SKM-1 (cell line): Measurements from ENCODE around the gene MGAT4A.

Source experiments
- DNase-seq: peaks from one replicate; lab custom pipeline; 2025; ENCODE audit not compliant: unreplicated experiment; lab: John Stamatoyannopoulos, UW

Gene MGAT4A

DNA sequence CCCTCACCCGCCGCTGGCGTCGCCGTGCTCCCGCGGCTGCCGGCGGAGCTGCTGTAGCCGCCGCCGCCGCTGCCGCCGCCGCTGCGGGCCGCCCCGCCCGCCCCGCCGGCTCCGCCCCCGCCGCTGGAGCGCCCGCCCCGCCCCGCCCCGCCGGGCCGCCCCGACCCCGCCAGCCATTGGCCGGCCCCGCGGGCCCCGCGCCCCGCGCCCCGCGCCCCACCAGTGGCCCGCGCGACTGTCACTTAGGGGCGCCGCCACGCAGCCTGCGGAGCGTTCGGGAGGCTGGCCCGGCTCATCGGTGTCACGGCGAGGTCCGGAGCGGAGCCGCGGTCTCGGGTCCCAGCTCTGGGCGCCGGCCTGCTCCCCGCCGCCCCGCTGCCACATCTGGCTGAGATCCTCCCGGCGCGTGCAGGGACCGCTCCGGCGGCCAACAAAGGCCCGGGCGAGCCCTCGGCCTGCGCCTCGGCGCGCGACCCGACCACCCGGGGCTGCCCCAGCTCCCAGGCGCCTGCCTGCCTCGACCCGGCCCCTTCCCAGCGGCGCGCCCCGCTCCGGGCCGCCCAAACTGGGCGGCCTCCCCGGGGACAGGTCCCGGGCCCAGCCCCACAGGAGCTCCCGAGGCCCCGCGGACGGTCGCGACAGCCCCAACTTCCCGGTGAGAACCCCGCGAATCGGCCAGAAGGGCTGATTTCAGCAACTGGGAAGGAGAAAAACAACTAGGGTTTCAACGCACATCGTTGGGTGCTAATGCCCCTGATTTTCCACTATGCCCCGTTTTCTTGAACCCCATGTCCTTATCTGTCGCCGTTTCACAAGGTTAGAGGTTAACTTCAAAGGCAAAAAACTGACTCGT, at the start of gene MGAT4A:
Gene MGAT4A (minus strand): TSS at position 92 of the 853 bp plus-strand sequence. CDS start 4,800 bp downstream, outside the sequence.
- DNase-seq = peak; percentile 27

DNA sequence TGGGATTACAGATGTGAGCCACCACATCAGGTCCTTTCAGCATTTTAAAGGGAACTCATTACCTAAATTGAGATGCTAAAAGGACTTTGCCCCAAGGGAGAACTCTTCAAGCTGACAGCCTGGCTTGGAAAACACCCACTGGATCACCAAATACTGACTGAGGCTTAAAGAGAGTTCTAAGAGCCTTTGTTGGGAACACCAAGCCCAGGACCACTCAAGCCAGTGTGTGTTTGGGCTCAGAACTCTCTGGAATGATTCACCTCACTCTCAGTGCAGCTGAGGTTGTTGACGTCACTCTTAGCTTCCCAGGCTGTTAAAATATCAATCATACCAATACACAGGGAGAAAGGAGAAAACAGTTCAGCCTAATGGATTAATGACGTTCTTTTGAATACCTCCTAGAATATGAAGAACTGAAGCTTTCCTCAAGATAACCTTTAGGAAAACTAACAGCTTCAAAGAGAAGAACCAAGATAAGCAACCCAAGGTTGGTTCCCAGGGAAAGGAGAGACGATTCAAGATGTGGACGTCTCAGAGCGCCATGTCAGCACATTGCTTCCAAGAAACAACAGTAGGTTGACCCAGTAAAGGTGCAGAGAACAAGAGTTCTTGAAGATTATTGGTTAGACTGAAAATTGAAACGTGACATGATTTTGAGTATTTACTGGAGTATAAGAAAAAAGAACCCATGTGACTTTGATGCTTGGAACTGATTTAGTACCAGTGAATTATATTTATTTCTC, 48.0 kb upstream of the MGAT4A start:
- DNase-seq = no peak

DNA sequence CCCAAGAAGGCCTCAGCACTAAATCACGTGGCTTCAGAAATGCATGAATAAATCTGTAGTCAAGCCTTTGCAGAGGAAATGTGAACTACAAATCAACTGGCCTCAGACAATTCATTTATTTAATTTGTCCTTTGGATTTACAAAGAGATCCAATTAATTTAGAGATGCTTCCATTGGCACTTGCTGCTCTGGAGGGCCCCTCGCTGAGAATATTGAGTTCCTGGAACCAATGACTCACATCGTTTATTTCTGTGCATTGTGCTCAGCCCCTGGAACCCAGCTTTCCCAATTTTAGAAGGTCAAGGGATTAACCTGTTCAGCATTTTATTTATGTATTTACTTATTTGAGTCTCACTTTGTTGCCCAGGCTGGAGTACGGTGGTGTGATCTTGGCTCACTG, 47.2 kb upstream of the MGAT4A start:
- DNase-seq = no peak

DNA sequence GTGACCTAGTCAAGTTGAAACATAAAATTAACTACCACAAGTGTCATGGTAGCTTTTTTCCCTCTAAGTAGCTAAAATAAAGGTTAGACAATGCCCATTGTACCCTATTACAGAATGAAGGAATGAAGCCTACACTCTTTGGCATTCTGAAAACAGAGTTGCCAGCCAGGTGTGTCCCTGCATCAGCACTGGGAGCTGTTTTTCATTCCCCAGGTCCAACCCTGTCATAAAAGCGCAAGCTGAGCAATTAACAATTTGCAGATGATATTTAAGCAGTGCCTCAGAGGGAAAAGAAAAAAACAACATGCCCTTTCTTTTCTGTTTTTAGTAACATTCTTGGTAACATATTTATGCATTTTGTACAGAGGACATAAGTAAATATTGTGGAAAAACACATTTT, 46.8 kb upstream of the MGAT4A start:
- no peak for DNase-seq

DNA sequence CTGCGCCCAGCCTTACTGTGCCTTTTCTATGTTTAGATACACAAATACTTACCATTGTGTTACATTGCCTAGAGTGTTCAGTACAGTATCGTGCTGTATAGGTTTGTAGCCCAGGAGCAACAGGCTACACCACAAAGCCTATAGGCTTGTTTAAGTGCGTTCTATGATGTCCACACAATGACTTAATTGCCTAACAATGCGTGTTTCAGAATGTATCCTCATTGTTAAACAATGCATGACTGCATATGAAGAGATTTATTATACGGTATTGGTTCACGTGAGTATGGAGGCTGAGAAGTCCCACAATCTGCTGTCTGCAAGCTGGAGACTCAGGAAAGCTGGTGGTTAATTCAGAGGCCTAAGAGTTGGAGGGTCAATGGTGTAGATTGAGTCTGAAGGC, 46.1 kb upstream of the MGAT4A start:
- DNase-seq = no peak

DNA sequence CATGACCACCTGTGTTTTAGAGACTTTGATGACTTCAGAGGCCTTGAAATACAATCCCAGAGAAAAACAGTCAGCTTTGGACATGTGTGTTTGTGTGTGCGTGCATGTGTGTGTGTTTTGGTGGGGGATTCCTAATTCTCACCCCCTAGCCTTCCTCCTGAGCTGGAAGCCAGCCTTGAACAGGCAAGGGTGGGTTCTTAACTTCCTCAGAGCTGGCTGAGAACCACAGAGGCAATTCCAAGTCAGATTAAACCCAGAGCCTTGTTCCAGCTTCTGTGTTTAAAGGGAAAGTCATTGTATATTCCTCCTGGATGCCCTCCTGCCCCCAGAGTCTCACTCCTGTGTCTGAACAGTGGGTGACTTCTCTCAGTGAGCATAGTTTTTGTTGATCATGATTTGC, 45.2 kb upstream of the MGAT4A start:
- DNase-seq = no peak

DNA sequence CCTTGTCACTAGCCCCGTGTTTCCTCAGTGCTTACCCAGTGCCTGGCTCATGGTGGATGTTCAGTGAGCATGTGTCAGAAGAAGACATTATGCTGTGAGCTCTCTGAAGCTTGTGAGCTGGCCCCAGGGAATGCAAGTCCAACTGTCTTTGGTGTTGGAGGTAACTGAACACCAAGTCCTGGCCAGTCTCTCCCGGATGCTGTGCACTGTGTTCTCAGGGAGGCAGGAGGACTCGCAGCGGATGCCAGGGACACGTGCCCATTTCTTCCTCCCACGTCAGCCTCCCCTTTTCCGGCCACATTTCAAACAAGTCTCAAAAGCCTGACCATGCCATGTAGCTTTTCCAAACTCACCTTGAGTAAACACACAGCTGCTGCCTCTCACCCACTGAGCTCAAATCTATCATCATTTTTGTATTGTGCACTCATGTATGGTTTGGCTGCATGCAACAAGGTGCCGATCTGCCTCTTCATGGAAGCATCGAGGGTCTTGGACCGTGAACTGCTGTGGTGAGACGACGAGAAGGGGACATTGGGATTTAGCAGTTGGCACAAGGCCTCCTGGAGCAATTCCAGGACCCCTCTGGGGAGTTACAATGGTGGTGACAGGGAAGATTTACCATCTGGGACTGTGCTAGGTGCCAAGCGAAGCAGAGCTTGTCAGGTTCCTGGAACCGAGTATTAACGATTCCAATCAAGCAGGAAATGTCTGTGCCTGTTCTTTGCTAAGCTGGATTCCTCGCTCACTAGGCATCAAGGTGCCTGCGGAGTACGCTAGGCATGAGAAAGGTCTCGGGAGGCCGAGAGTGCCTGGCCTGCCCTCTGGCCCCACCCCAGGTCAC, 44.4 kb upstream of the MGAT4A start:
- DNase-seq = no peak

DNA sequence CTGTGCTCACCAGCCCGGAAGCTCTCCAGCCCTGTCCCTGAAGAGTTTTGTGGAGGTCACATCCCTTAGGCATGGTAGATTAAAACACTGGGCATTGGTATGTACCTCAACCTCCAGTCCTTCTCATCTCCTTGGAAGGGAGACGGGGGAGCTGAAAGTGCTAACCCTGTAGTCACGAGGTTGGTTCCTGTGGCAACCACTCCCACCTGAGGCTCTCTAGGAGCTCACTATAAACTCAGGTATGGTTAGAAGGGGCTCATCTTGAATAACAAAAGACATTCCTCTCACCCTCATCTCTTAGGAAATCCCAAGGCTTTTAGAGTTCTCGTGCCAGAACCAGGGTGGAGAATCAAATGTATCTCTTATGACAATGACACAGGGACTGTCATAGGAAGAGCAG, 43.0 kb upstream of the MGAT4A start:
- no peak for DNase-seq

DNA sequence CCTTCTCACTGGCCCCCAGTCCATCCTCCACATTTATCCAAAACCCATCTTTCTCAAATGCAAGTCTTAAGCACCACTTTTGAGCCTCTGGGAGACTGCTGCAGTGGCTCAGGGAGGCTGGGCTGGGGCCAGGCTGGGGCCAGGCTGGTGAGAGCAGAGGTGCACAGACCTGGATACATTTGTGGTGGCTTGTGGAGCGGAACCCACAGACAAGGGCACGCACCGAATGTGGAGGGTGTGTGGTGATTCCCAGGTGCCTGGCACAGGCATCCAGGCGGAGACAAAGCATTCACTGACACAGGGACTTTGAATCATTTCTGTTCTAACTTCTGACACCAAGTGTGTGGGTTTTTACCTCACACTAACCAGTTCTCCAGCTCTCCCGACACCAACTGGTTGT, 42.2 kb upstream of the MGAT4A start:
- no peak for DNase-seq

DNA sequence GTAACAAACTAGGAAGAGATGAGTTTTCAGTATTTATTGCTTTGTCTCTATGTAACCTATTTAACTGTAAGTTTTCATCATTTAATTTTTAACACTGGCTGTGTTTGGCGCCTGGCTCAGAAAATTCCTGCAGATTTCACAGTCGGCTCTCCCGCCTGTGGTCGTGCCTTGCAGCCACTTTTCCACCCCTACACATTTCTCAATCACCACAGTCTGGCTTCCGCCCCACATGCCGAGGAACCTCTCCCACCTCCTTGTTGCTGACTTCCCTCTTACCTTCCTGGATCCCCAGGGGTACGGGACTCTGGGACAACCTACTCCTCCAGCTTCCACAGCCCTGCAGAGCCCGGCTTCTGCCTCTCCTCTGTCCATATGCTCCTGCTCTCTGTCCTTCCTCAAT, 41.6 kb upstream of the MGAT4A start:
- DNase-seq = no peak

DNA sequence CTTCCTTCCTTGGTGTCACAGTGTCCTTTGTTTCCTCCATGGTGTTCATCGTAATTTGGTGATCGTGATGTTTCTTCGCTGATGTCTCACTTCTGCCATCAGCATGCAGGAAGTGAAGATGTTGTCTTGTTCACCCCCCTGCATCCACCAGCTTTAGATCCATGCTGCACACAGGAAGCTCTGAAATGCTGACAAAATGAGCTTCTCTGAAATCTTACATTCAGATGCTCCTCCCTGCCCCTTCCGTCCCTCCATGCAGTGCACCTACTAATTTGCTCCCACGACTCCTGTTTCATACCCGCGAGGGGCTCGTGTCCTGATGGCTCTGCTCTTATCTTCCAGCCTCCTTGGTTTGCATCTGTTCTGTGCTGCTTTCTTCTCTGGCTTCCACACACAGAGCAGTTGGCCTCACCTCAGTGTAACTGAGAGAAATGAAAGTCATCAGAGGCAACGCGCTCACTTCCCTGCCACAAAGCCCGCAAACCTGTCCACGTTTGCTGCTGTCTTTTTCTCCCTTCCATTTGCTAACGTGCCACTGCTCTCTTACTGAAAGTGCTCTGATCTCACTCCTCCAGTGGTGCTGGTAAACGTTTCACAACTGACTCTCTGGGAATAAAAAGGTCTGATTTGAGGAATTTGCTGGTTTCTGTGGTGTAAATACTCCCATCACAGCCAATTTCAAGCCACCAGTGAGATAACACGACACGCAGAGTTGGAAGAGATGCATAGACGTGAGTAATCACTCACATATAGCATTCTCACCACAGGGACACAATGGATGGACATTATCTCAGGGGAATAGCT, 41.0 kb upstream of the MGAT4A start:
- DNase-seq = no peak

DNA sequence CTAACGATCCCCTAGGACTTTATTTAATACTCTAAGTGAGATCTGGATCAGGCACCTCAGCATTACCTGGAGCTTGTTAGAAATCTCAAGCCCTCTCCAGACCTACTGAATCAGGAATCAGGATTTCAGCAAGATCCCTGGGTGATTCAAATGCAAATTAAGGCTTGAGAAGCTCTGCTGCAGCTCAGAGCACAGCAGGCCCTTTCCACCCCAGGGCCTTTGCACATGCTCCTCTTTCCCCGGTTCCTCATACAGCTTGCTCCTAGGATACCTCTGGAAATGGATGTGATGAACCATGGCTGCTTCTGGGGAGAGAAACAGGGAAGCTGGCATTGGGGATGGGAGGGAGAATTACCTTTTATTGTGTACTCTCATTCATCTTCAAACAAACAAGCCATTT, 40.3 kb upstream of the MGAT4A start:
- DNase-seq = no peak

DNA sequence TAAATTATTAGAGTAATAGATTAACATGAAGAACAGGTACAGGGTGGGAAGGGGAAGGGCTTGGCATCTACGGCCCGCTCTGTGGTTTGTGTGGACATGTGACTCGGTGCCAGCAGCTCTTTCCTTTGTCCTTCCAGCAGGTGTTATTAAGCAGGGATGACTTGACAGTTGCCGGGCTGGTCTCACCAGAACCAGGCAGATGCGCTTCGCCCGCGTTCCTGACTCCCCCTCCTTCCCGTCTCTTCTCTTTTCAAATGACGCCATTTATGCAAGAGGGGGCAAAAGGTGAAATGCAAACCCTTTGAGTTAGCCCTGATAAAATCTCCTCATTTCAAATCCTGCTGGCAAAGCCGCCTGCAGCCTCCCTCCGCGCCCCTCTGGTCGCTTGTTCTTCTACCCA, 38.9 kb upstream of the MGAT4A start:
- no peak for DNase-seq

DNA sequence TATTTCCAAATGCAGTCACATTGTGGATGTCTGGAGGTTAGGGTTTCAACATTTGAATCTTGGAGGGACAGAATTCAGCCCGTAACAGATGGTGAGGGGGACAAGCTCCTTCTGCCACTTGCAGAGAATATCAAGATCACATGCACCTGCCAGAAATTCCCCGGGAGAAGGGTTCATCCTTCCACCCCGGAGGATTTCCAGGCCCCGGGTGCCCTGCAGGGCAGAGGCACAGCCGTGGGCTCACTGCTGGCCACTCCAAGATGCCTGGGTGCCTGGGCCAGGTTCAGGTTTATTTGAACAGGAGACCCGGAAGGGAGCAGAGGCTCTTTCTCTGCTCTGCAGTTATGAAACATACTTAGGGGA, 38.2 kb upstream of the MGAT4A start:
- no peak for DNase-seq

DNA sequence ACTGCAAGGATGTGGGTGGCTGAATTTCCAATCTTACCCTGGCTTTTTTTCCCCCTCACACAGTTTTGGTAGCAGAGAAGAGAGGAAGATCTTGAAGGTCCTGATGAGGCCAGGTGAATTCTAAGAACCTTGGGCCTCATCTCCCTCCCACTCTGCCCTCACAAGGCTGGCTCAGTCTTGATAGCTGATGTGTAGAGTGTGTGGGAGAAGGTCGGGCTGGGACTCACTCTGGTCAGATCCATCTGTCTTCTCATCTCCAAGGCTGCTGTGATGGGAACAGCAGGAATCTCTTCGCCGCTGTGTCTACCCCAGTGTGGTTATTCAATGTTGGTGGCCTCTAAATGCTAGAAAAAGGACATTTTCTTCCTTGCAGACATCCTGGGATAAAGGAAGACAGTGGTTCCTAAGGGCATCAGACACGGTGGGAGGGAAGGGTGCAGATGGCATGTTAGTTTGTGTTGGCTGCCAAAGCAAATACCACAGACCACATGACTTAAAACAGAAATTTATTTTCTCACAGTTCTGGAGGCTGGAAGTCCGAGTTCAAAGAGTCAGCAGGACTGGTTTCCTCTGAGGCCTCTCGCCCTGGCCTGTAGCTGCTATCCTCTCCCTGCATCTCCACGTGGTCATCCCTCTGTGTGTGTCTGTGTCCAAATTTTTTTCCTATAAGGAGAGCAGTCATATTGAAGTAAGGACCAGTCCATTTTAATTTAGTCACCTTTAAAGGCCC, 37.6 kb upstream of the MGAT4A start:
- no peak for DNase-seq

DNA sequence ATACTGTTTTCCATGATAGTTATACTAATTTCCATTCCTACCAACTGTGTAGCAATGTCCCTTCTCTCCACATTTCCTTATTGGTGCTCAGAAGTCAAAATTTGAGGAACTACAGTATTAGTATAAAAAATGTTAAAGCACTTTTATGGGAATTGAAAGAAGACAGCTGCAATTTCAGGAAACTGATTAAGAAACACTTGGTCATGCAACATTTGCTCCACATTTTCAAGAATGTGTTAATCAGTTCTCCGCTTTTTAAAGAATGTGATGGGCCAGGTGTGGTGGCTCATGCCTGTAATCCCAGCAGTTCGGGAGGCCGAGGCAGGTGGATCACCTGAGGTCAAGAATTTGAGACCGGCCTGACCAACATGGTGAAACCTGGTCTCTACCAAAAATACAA, 33.6 kb upstream of the MGAT4A start:
- no peak for DNase-seq

DNA sequence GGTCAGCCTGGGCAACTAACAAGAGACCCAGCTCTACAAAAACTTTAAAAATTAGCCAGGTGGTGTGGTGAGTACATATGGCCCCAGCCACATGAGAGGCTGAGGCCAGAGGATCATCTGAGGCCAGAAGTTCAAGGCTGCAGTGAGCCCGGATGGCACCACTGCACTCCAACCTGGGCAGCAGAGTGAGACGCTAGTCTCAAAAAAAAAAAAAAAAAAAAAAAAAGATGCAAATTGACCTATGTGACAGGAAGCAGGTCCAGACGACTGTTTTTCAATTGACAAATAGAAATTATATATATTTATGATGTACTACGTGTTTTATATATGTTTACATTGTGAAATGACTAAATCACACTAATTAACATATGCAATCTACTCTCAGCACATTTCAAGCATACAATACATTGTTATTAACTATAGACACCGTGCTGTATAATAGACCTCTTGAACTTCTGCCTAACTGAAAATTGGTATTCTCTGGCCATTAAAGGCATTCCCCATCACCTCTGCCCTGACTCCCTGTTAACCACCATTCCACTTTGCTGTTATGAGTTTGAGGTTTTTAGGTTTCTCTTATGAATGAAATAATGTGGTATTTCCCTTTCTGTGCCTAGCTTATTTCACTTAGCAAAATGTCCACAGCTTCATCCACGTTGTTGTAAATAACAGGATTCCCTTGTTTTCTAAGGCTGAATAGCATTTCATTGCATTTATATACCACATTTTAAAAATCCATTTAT, 32.4 kb upstream of the MGAT4A start:
- no peak for DNase-seq

DNA sequence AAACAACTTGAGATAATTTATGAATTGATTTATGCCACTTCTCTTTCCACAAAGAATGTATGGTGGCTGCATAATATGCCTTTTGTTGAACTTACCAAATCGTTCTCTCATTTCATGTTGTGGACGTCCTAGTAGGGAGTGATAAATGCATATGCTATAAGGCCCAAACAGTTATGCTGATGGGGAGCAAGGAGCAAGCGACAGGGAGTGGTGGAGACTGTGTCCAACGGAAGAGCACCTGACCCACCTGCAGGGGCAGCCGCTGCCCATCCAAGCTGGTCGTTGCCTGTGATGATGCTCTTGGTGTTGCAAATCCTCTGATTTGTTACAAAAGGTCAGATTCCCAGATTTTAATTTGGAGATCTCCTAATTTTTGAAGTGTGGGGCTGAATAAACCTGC, 31.0 kb upstream of the MGAT4A start:
- no peak for DNase-seq

DNA sequence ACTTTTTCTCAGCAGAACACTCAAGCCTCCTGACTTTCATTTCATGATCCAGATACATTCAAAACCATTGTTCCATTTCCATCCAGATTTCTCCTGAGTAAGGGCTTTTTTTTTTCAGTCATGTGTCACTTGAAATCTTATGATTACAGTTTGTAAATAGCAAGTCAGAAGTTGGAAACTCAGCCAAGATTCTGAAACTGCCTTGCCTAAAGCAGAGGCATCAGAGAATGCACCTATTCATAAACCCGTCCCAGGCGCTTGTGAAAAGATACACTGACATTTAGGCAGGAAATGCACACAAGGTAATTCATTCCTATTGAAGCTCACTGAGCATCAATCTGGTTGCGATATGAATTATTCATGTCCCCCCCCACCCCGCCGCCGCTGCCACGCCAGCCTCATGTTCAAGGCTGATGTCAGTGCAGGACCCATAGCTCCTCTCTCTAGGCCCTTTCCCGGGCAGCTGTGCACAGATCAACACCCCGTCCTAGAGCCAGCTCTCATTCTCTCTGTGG, 30.4 kb upstream of the MGAT4A start:
- no peak for DNase-seq
